Glutamatergic neuron (in vitro differentiated cells): ENCODE results near the gene SLC5A3. TPM values are rescaled to one million over a fixed set of nuclear protein-coding genes. Genes with fewer than 3 reads are reported as not detected.

Experiments
- DNase-seq: peaks from one replicate; pipeline ENCODE4 v3.0.0; 2022
- H3K27ac Mint-ChIP-seq: one replicate; pipeline ENCODE4 v1.8.0; 2020; ENCODE audit warnings: mild to moderate bottlenecking, mixed read lengths, inconsistent platforms; ENCODE audit not compliant: unreplicated experiment
- H3K27me3 Mint-ChIP-seq: one replicate; pipeline ENCODE4 v1.8.0; 2020; ENCODE audit warnings: mild to moderate bottlenecking, moderate library complexity, mixed read lengths, inconsistent platforms; ENCODE audit not compliant: unreplicated experiment
- H3K36me3 Mint-ChIP-seq: one replicate; pipeline ENCODE4 v1.8.0; 2020; ENCODE audit warnings: mild to moderate bottlenecking, mixed read lengths, inconsistent platforms; ENCODE audit not compliant: unreplicated experiment
- H3K4me1 Mint-ChIP-seq: one replicate; pipeline ENCODE4 v1.8.0; 2020; ENCODE audit warnings: mild to moderate bottlenecking, low read depth, mixed read lengths, inconsistent platforms; ENCODE audit not compliant: unreplicated experiment
- H3K4me3 Mint-ChIP-seq: one replicate; pipeline ENCODE4 v1.8.0; 2020; ENCODE audit warnings: mild to moderate bottlenecking, mixed read lengths, inconsistent platforms; ENCODE audit not compliant: unreplicated experiment
- H3K9me3 Mint-ChIP-seq: one replicate; pipeline ENCODE4 v1.8.0; 2020; ENCODE audit warnings: mild to moderate bottlenecking, moderate library complexity, mixed read lengths, inconsistent platforms; ENCODE audit not compliant: unreplicated experiment
- total RNA-seq: library from RNA; stranded (reverse); fragmentation: NEBNext Ultra II Directional; extraction: Animal tissue kit (Norgen Biotek cat#: 25700); gene quantifications from one replicate; pipeline ENCODE4 v1.2.1, GENCODE V29; 2021; ENCODE audit not compliant: unreplicated experiment
- TF ChIP-seq, protein P1 (sequence below): fragments of 200-600 bp; sonication (generic); IDR thresholded peaks from one replicate; pipeline ENCODE4 v1.5.0; 2021; ENCODE audit not compliant: partially characterized antibody, unreplicated experiment

Gene SLC5A3
- total RNA-seq, 1 donor from 2014 or later = 5.5 TPM

- H3K36me3 Mint-ChIP-seq = no peaks in the 10 kb centered on the region
- no peak for DNase-seq
- H3K4me1 Mint-ChIP-seq = no peaks in the 10 kb centered on the region
- H3K27ac Mint-ChIP-seq = no peak overlapping the region
- TF ChIP-seq, protein P1, sequence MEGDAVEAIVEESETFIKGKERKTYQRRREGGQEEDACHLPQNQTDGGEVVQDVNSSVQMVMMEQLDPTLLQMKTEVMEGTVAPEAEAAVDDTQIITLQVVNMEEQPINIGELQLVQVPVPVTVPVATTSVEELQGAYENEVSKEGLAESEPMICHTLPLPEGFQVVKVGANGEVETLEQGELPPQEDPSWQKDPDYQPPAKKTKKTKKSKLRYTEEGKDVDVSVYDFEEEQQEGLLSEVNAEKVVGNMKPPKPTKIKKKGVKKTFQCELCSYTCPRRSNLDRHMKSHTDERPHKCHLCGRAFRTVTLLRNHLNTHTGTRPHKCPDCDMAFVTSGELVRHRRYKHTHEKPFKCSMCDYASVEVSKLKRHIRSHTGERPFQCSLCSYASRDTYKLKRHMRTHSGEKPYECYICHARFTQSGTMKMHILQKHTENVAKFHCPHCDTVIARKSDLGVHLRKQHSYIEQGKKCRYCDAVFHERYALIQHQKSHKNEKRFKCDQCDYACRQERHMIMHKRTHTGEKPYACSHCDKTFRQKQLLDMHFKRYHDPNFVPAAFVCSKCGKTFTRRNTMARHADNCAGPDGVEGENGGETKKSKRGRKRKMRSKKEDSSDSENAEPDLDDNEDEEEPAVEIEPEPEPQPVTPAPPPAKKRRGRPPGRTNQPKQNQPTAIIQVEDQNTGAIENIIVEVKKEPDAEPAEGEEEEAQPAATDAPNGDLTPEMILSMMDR = no peak
- H3K9me3 Mint-ChIP-seq = peaks cover 2% of the 10 kb centered on the region
- H3K4me3 Mint-ChIP-seq = no peak overlapping the region
- no peaks in the 10 kb centered on the region for H3K27me3 Mint-ChIP-seq
These were observed 8.4 kb upstream of the SLC5A3 start for GRCh38 chr21:34065027-34065426.

GRCh38 chr21:34071683-34072082 is 1.7 kb upstream of the SLC5A3 start:
- Mint-ChIP-seq H3K36me3 (no peaks in the 10 kb centered on the region), H3K4me1 (peaks cover 8% of the 10 kb centered on the region), H3K27me3 (peaks cover 10% of the 10 kb centered on the region), H3K9me3 (peaks cover 10% of the 10 kb centered on the region), H3K4me3 (peak overlapping the region; percentile 10), H3K27ac (no peak overlapping the region)
- DNase-seq = no peak
- TF ChIP-seq, protein P1 = no peak

DNA sequence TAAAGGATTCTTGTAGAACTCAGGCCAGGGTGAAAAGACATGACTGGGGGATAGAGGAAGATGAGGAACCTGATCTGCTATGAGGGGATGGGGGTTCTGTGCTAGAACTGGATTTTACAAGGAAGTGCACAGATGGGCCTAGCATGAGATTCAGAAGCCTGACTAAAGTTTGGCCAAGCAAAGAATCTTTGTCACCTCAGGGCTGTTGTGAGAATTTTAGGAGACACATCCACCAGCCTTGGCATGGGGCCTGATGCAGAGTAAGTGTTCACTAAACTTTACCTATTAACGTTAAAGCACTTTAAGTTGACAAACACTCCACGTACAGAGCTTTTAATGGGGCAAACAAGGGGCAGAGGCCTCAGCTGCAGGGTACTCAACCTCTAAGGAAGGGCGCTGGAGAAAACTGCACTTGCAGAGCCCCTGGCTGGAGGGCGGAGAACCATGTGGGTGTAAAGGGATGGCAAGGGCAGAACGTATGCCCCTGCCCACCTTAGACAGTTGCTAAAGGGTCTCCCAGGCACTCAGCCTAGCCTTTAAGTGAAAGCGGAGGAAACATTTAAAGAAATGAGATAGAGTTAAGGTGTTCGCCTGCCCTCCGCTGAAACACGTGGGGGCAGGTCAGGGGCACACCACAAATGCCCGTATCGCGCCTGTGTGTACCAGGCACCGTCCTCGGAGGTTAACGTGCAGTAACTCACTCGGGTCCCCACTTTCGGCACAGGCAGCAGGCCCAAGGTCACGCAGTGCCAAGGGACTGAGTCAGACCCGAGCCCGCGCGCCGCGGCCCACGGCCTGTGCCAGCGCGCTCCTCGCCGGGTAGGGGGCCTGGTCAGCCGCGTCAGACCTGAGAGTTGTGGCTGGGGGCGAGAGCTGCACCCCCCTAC is 990 bp upstream of the SLC5A3 start:
- Mint-ChIP-seq H3K4me3 (peak overlapping the region; percentile 87), H3K27ac (peak overlapping the region; percentile 68), H3K27me3 (peaks cover 10% of the 10 kb centered on the region), H3K36me3 (no peaks in the 10 kb centered on the region), H3K9me3 (peaks cover 10% of the 10 kb centered on the region), H3K4me1 (peaks cover 8% of the 10 kb centered on the region)
- no peak for DNase-seq
- TF ChIP-seq, protein P1 = peak; percentile 48

- DNase-seq = peak; percentile 48
- Mint-ChIP-seq H3K4me3 (peak overlapping the region; percentile 95), H3K36me3 (no peaks in the 10 kb centered on the region), H3K4me1 (peaks cover 8% of the 10 kb centered on the region), H3K27me3 (peaks cover 10% of the 10 kb centered on the region), H3K9me3 (peaks cover 10% of the 10 kb centered on the region), H3K27ac (no peak overlapping the region)
- TF ChIP-seq, protein P1 = no peak
These were observed 438 bp downstream of the SLC5A3 start for GRCh38 chr21:34073749-34074282.
